Adrenal gland (tissue), 5 donors: ENCODE data around the gene PHF19.

Experiments
- CTCF ChIP-seq, 6 experiments: fragments of 450-650 bp in 4 of 6; fragments of 200-600 bp in 2 of 6; sonication (generic) in 1 of 6; IDR thresholded peaks; 1 replicate in 5 of 6; 2 replicates in 1 of 6; pipeline versions ENCODE4 v1.5.1 to v1.8.0; 2016 to 2021; ENCODE audit warnings: antibody characterized with exemption in 6 of 6, mild to moderate bottlenecking in 2 of 6, moderate library complexity in 1 of 6
- POLR2A ChIP-seq, 2 donors: fragments of 450-650 bp; IDR thresholded peaks; one replicate each; pipeline ENCODE4 v1.6.1; 2017; ENCODE audit warnings: antibody characterized with exemption in 2 of 2, mild to moderate bottlenecking in 2 of 2, moderate library complexity in 1 of 2
- donor health status: DM: no; HTN: no; CAD: no.

- TF ChIP-seq CTCF (IDR thresholded peaks at IDR 0.05): no peak
- no peak for TF ChIP-seq POLR2A (IDR thresholded peaks at IDR 0.05)
Measured at GRCh38 chr9:120864719-120865118, 12.3 kb downstream of the PHF19 start.
